ENCODE results near the gene GPR107. TPM values are rescaled to one million over a fixed set of nuclear protein-coding genes. Genes with fewer than 3 reads are reported as not detected.

The GPR107 gene
- total and polyA plus RNA-seq, 2 experiments from 2014 or later = 6.2 to 30.7 TPM

DNA sequence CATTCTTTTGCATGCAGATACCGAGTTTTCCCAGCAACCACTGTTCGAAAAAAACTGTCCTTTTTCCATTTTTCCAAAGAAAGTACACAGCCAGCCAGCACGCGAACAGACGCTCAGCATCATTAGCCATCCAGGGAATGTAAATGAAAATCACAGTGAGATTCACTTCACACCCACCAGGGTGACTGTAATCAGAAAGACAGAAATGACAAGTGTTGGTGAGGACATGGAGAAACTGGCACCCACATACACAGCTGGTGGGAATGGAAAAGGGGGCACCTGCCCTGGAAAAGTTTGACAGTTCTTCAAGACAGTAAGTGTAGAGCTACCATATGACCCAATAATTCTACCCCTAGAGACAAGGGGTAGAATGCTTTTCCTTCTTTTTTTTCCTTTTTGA, 93.5 kb downstream of the GPR107 start:
- no peaks in the 10 kb centered on the region for H3K36me3 ChIP-seq (ENCODE audit: insufficient read depth)
- no peak overlapping the region for H3K27ac Mint-ChIP-seq
- H4K20me1 ChIP-seq (replicated peaks; ENCODE audit: insufficient read depth) = no peaks in the 10 kb centered on the region
- peaks cover 9% of the 10 kb centered on the region for H3K4me1 ChIP-seq (ENCODE audit: insufficient read depth)
- H3K79me2 ChIP-seq (replicated peaks; ENCODE audit: insufficient read depth) = no peaks in the 10 kb centered on the region
- H3K27me3 ChIP-seq (ENCODE audit: insufficient read depth) = no peaks in the 10 kb centered on the region
- no peak overlapping the region for H3K4me3 ChIP-seq
- peaks cover 18% of the 10 kb centered on the region for H3K27me3 Mint-ChIP-seq (ENCODE audit: insufficient read depth, low read depth, poor library complexity)
- peaks cover 20% of the 10 kb centered on the region for H3K4me1 Mint-ChIP-seq
- TF ChIP-seq, protein P1, sequence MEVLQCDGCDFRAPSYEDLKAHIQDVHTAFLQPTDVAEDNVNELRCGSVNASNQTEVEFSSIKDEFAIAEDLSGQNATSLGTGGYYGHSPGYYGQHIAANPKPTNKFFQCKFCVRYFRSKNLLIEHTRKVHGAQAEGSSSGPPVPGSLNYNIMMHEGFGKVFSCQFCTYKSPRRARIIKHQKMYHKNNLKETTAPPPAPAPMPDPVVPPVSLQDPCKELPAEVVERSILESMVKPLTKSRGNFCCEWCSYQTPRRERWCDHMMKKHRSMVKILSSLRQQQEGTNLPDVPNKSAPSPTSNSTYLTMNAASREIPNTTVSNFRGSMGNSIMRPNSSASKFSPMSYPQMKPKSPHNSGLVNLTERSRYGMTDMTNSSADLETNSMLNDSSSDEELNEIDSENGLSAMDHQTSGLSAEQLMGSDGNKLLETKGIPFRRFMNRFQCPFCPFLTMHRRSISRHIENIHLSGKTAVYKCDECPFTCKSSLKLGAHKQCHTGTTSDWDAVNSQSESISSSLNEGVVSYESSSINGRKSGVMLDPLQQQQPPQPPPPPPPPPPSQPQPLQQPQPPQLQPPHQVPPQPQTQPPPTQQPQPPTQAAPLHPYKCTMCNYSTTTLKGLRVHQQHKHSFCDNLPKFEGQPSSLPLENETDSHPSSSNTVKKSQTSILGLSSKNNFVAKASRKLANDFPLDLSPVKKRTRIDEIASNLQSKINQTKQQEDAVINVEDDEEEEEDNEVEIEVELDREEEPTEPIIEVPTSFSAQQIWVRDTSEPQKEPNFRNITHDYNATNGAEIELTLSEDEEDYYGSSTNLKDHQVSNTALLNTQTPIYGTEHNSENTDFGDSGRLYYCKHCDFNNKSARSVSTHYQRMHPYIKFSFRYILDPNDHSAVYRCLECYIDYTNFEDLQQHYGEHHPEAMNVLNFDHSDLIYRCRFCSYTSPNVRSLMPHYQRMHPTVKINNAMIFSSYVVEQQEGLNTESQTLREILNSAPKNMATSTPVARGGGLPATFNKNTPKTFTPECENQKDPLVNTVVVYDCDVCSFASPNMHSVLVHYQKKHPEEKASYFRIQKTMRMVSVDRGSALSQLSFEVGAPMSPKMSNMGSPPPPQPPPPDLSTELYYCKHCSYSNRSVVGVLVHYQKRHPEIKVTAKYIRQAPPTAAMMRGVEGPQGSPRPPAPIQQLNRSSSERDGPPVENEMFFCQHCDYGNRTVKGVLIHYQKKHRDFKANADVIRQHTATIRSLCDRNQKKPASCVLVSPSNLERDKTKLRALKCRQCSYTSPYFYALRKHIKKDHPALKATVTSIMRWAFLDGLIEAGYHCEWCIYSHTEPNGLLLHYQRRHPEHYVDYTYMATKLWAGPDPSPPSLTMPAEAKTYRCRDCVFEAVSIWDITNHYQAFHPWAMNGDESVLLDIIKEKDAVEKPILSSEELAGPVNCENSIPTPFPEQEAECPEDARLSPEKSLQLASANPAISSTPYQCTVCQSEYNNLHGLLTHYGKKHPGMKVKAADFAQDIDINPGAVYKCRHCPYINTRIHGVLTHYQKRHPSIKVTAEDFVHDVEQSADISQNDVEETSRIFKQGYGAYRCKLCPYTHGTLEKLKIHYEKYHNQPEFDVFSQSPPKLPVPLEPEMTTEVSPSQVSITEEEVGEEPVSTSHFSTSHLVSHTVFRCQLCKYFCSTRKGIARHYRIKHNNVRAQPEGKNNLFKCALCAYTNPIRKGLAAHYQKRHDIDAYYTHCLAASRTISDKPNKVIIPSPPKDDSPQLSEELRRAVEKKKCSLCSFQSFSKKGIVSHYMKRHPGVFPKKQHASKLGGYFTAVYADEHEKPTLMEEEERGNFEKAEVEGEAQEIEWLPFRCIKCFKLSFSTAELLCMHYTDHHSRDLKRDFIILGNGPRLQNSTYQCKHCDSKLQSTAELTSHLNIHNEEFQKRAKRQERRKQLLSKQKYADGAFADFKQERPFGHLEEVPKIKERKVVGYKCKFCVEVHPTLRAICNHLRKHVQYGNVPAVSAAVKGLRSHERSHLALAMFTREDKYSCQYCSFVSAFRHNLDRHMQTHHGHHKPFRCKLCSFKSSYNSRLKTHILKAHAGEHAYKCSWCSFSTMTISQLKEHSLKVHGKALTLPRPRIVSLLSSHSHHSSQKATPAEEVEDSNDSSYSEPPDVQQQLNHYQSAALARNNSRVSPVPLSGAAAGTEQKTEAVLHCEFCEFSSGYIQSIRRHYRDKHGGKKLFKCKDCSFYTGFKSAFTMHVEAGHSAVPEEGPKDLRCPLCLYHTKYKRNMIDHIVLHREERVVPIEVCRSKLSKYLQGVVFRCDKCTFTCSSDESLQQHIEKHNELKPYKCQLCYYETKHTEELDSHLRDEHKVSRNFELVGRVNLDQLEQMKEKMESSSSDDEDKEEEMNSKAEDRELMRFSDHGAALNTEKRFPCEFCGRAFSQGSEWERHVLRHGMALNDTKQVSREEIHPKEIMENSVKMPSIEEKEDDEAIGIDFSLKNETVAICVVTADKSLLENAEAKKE (CRISPR knock-in tag; IDR thresholded peaks at IDR 0.05) = no peak
- TF ChIP-seq STAT1 (IDR thresholded peaks at IDR 0.05; ENCODE audit: unreplicated experiment) = no peak
- no peak for TF ChIP-seq EZH2phosphoT487 (IDR thresholded peaks at IDR 0.05; ENCODE audit: unreplicated experiment)
- TF ChIP-seq CREB1 (CRISPR knock-in tag; IDR thresholded peaks at IDR 0.05; ENCODE audit: low read depth) = no peak
- no peak for TF ChIP-seq JUNB (IDR thresholded peaks at IDR 0.05; ENCODE audit: unreplicated experiment)
- TF ChIP-seq, protein P2, sequence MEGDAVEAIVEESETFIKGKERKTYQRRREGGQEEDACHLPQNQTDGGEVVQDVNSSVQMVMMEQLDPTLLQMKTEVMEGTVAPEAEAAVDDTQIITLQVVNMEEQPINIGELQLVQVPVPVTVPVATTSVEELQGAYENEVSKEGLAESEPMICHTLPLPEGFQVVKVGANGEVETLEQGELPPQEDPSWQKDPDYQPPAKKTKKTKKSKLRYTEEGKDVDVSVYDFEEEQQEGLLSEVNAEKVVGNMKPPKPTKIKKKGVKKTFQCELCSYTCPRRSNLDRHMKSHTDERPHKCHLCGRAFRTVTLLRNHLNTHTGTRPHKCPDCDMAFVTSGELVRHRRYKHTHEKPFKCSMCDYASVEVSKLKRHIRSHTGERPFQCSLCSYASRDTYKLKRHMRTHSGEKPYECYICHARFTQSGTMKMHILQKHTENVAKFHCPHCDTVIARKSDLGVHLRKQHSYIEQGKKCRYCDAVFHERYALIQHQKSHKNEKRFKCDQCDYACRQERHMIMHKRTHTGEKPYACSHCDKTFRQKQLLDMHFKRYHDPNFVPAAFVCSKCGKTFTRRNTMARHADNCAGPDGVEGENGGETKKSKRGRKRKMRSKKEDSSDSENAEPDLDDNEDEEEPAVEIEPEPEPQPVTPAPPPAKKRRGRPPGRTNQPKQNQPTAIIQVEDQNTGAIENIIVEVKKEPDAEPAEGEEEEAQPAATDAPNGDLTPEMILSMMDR (conservative IDR thresholded peaks at IDR 0.05; ENCODE audit: low read depth in 2 of 2) = no peak
- TF ChIP-seq, protein P3, sequence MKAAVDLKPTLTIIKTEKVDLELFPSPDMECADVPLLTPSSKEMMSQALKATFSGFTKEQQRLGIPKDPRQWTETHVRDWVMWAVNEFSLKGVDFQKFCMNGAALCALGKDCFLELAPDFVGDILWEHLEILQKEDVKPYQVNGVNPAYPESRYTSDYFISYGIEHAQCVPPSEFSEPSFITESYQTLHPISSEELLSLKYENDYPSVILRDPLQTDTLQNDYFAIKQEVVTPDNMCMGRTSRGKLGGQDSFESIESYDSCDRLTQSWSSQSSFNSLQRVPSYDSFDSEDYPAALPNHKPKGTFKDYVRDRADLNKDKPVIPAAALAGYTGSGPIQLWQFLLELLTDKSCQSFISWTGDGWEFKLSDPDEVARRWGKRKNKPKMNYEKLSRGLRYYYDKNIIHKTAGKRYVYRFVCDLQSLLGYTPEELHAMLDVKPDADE (IDR thresholded peaks at IDR 0.05) = no peak
- TF ChIP-seq POLR2AphosphoS5 (IDR thresholded peaks at IDR 0.05; ENCODE audit: low read depth) = no peak
- TF ChIP-seq NANOG (IDR thresholded peaks at IDR 0.05; ENCODE audit: borderline replicate concordance) = no peak
- TF ChIP-seq ZNF331 (CRISPR knock-in tag; IDR thresholded peaks at IDR 0.05; ENCODE audit: low read depth) = no peak
- TF ChIP-seq EZH2 (IDR thresholded peaks at IDR 0.05; ENCODE audit: low read depth, unreplicated experiment) = no peak
- TF ChIP-seq, protein P4, sequence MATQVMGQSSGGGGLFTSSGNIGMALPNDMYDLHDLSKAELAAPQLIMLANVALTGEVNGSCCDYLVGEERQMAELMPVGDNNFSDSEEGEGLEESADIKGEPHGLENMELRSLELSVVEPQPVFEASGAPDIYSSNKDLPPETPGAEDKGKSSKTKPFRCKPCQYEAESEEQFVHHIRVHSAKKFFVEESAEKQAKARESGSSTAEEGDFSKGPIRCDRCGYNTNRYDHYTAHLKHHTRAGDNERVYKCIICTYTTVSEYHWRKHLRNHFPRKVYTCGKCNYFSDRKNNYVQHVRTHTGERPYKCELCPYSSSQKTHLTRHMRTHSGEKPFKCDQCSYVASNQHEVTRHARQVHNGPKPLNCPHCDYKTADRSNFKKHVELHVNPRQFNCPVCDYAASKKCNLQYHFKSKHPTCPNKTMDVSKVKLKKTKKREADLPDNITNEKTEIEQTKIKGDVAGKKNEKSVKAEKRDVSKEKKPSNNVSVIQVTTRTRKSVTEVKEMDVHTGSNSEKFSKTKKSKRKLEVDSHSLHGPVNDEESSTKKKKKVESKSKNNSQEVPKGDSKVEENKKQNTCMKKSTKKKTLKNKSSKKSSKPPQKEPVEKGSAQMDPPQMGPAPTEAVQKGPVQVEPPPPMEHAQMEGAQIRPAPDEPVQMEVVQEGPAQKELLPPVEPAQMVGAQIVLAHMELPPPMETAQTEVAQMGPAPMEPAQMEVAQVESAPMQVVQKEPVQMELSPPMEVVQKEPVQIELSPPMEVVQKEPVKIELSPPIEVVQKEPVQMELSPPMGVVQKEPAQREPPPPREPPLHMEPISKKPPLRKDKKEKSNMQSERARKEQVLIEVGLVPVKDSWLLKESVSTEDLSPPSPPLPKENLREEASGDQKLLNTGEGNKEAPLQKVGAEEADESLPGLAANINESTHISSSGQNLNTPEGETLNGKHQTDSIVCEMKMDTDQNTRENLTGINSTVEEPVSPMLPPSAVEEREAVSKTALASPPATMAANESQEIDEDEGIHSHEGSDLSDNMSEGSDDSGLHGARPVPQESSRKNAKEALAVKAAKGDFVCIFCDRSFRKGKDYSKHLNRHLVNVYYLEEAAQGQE (IDR thresholded peaks at IDR 0.05; ENCODE audit: unreplicated experiment) = no peak
- DNase-seq (ENCODE audit: low spot score) = no peak
- ATAC-seq = no peak
- H3K9me2 ChIP-seq (ENCODE audit: insufficient read depth) = 0 out of 2 replicates have a peak, but pooled peaks cover 3% of the 10 kb centered on the region
- H3K4me3 Mint-ChIP-seq = no peak overlapping the region
- no peak overlapping the region for H3K4me2 ChIP-seq
- no peaks in the 10 kb centered on the region for H3K9me3 Mint-ChIP-seq
- H3K27ac ChIP-seq (ENCODE audit: low read depth) = no peak overlapping the region
- H3K36me3 Mint-ChIP-seq (ENCODE audit: low read depth) = no peaks in the 10 kb centered on the region
- no peak overlapping the region for H2AFZ ChIP-seq
- H3F3A ChIP-seq (replicated peaks; ENCODE audit: low read depth) = 0 out of 2 replicates have a peak, but pooled peaks cover 2% of the 10 kb centered on the region

Data from GM23338 (cell line).